Cardiac septum (tissue), 1 donor: Measurements from ENCODE around the gene U2AF1L4. TPM values are rescaled to one million over a fixed set of nuclear protein-coding genes. Genes with fewer than 3 reads are reported as not detected.
"Not testable (repeated sequence)": the region's sequence is repeated elsewhere in the genome, so short reads cannot be mapped to it uniquely, and the experiment has no call there.

ENCODE experiments used
- DNase-seq: peaks from one replicate; pipeline ENCODE4 v3.0.0-alpha.2; 2020; ENCODE audit warnings: low spot score
- intact Hi-C: fragments of 100-400 bp; cut with DNase I; formaldehyde crosslinking; loops from one replicate; pipeline ENCODE4 v1.14.0; 2022
- total RNA-seq: library from RNA; stranded (reverse); fragmentation: NEBNext Ultra II Directional; extraction: Animal tissue kit (Norgen Biotek cat#: 25700); gene quantifications from one replicate; pipeline ENCODE4 v1.2.1, GENCODE V29; 2021
- donor health status: DM: no; HTN: no; CAD: no.

Gene U2AF1L4
- total RNA-seq, 1 donor from 2014 or later: 24.9 TPM

DNA sequence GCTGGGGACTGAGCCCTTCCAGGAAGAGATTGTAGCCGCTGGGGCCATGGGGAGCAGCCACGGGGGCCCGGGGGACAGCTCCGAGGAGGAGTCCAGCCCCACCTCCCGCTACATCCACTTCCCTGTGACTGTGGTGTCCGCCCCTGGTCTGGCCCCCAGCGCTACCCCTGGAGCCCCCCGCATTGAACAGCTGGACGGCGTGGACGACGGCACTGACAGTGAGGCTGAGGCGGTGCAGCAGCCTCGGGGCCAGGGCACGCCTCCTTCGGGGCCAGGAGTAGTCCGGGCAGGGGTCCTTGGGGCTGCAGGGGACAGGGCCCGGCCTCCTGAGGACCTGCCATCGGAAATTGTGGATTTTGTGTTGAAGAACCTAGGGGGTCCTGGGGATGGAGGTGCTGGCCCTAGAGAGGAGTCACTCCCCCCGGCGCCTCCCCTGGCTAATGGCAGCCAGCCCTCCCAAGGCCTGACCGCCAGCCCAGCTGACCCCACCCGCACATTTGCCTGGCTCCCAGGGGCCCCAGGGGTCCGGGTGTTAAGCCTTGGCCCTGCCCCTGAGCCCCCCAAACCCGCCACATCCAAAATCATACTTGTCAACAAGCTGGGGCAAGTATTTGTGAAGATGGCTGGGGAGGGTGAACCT lies 12.6 kb downstream of the U2AF1L4 start:
- intact Hi-C loops: no loop called here
- no peak for DNase-seq

DNA sequence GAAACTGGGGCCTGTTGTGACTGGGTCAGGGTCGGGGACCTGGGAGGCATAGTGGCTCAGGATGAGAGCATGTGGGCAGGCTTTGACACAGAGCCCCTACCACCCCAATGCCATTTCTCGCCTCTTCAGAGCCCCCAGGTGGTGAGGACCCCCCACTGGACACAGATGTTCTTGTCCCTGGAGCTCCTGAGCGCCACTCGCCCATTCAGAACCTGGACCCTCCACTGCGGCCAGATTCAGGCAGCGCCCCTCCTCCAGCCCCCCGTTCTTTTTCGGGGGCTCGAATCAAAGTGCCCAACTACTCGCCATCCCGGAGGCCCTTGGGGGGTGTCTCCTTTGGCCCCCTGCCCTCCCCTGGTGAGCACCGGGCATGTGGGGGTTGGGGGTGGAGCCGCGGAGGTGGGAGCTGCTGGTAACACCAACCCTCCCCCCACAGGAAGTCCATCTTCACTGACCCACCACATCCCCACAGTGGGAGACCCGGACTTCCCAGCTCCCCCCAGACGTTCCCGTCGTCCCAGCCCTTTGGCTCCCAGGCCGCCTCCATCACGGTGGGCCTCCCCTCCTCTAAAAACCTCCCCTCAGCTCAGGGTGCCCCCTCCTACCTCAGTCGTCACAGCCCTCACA lies 13.3 kb downstream of the U2AF1L4 start:
- DNase-seq: no peak
- intact Hi-C loops: no loop called here

DNA sequence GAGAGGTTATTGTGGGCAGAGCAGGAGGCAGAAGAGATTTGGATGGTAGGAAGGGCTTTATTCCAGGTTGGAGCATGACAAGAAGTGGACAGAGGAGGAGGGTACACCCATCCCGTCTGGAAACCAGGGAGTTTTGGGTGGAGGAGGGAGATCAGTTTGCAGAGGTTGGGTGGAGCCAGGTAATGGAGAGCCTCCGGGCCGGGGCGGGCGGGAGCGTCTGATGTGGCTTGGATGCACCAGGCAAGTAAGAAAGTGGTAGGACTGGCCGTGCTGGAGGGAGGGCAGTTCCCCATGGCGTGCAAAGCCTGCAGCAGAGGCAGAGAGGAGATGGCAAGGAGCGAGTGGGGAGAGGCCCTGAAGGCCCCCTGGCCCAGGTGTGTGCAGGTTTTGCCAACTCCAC lies 13.9 kb downstream of the U2AF1L4 start:
- no peak for DNase-seq
- intact Hi-C loops: no loop called here

DNA sequence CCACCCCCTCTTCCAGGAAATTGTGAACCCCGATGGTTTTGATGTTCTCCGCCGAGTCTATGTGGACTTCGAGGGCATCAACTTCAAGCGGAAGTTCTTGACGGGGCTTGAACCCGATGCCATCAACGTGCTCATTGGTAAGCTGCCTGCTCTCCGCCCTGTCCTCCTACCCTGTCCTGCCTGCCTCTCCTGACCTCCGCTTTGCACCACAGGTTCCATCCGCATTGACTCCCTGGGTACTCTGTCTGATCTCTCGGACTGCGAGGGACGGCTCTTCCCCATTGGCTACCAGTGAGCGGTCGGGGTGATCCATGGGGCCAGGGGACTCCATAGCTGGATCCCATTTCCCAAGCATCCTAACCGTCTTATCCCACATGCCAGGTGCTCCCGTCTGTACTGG lies 14.9 kb downstream of the U2AF1L4 start:
- no peak for DNase-seq
- intact Hi-C loops: no loop called here

DNA sequence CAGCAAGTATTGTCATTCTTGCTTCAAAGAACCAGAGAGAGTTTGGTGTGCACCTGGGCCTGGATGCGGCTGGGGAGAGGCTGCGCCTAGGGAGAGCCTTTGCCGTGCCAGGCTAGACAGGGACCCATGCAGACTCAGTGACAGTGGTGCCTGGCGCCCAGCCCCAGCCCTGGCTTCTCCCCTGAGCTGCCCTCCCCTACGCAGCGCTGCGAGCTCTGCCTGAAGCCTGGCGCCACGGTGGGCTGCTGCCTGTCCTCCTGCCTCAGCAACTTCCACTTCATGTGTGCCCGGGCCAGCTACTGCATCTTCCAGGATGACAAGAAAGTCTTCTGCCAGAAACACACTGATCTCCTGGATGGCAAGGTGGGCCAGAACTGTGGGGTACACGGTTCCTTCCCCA lies 15.5 kb downstream of the U2AF1L4 start:
- no peak for DNase-seq
- intact Hi-C loops: no loop called here

DNA sequence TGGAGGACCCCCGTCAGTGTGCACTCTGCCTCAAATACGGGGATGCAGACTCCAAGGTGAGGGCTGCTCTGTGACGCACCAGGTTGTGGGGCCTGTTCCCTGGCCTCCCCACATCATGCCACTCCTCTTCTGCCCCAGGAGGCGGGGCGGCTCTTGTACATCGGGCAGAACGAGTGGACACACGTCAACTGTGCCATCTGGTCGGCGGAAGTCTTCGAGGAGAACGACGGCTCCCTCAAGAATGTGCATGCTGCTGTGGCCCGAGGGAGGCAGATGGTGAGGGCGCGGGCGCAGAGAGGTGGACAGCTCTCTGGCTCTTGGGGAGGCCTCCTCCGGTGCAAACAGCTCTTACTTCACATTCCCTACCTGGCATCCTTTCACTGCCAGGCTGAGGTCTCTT lies 16.2 kb downstream of the U2AF1L4 start:
- intact Hi-C loops: no loop called here
- no peak for DNase-seq

DNA sequence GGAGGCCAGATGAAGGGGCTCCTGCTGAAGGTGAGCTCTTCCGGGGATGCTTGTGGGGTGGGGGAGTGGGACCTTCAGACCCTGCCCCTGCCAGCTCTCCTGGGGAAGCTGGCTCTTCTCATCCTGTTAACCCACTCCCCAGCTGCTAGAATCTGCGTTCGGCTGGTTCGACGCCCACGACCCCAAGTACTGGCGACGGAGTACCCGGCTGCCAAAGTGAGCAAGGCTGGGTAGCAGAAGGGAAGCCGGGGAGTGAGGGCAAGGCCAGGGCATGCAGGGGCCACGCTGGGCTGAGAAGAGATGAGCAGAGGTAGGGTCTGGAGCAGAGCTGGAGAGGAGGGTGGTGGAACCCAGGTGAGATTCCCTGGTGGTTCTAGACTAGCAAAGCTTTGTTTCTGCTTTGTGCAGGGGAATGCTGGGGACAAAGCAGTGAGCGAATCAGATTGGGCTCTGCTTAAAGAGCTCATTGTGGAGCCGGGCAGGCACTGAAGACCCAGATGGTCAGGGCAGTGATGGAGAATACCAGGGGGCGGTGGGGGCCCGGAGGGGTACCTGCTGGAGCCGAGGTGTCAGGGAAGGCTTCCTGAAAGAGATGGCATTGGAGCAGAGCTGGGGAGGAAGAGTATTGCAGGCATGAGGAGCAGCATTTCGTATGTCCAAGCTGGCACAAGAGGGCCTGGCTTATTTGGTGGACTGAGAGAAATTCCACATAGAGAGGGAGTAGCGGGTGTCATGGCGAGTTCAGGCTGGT lies 17.1 kb downstream of the U2AF1L4 start:
- intact Hi-C loops: no loop called here
- DNase-seq: no peak

DNA sequence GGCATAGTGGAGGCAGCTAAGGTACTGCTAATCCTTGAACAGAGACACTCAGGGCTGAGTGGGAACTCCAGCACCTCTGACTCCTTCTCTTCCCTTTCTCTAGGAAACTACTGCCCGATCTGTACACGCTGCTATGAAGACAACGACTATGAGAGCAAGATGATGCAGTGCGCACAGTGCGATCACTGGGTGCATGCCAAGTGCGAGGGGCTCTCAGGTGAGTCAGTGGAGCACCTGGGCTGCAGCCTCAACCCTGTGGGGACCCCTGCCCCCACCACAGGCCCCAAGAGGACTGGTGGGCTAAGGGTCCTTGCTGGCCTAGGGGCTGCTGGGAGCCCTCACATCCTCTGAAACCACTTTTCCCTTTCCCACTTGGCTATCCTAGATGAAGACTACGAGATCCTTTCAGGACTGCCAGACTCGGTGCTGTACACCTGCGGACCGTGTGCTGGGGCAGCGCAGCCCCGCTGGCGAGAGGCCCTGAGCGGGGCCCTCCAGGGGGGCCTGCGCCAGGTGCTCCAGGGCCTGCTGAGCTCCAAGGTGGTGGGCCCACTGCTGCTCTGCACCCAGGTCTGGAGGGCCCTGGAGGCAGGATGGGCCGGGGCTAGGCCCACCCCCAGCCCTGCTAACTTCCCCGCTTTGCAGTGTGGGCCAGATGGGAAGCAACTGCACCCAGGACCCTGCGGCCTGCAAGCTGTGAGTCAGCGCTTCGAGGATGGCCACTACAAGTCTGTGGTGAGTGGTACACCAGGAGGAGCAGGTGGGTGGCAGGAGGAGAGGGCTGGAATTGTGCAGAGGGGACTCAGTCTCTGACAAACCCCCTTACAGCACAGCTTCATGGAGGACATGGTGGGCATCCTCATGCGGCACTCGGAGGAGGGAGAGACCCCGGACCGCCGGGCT lies 17.9 kb downstream of the U2AF1L4 start:
- intact Hi-C loops: no loop called here
- no peak for DNase-seq

DNA sequence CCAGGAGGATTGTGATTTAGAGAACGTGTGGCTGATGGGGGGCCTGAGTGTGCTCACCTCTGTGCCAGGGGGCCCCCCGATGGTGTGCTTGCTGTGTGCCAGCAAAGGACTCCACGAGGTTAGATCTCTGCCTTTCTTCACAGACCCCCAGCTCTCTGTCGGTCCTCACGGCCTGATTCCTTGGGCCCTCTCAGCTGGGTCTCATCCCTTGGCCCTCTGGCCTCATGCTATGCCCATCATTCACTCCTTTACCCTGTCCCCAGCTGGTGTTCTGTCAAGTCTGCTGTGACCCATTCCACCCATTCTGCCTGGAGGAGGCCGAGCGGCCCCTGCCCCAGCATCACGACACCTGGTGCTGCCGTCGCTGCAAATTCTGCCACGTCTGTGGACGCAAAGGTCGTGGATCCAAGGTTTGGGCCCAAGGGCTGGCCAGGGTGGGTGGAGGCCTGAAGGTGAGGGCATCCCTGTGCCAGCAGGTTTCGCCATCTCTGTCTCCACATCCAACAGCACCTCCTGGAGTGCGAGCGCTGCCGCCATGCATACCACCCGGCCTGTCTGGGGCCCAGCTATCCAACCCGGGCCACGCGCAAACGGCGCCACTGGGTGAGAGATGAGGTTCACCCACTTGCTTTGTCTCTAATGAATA lies 19.9 kb downstream of the U2AF1L4 start:
- intact Hi-C loops: no loop called here
- no peak for DNase-seq

DNA sequence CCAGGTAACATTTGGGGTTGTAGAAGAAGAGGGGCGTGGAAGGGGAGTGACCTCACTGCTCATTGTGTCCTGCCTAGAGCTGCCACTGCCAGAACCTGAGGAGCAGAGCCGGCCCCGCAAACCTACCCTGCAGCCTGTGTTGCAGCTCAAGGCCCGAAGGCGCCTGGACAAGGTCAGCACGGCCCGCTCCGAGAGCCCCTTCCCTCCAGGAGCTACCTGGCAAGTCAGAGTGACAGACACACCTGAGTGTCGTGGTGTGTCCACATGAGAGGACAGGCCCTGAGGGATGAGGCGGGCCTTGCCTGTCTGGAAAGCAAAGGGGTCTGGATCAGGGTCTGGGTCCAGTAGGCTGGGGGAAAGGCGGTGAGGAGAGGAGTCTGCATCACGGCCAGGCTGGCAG lies 20.7 kb downstream of the U2AF1L4 start:
- no peak for DNase-seq
- intact Hi-C loops: no loop called here

DNA sequence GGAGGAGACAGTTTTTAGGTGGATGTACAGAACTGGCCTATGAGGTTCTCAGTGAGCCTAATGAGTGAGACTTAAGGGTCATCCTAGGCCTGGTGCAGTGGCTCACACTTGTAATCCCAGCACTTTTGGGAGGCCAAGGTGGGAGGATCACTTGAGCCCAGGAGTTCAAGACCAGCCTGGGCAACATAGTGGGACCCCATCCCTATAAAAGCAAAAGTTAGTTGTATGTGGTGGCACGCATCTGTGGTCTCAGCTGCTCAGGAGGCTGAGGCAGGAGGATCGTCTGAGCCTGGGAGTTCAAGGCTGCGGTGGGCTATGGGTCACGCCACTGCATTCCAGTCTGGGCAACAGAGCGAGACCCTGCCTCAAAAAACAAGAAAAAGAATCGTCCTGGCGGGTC lies 21.1 kb downstream of the U2AF1L4 start:
- DNase-seq, intact Hi-C loops: not testable (repeated sequence)

DNA sequence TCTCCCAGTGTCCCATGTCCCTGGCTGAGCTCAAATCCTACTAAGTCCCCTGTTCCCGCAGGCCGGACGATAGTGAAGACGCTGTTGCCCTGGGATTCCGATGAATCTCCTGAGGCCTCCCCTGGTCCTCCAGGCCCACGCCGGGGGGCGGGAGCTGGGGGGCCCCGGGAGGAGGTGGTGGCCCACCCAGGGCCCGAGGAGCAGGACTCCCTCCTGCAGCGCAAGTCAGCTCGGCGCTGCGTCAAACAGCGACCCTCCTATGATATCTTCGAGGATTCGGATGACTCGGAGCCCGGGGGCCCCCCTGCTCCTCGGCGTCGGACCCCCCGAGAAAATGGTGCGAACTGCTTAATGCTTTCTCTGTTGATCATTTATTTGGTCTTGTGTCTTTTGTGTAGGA lies 21.5 kb downstream of the U2AF1L4 start:
- intact Hi-C loops: no loop called here
- DNase-seq: no peak

DNA sequence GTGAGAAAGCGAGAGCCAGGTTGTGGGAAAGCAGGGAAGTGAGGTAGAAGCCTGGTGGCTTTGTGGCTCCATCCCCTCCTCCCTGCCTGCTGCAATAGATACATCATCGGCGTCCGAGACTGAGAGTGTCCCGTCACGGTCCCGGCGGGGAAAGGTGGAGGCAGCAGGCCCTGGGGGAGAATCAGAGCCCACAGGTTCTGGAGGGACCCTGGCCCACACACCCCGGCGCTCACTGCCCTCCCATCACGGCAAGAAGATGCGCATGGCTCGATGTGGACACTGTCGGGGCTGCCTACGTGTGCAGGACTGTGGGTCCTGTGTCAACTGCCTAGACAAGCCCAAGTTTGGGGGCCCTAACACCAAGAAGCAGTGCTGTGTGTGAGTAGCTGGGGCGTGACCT lies 22.3 kb downstream of the U2AF1L4 start:
- intact Hi-C loops: no loop called here
- DNase-seq: no peak

DNA sequence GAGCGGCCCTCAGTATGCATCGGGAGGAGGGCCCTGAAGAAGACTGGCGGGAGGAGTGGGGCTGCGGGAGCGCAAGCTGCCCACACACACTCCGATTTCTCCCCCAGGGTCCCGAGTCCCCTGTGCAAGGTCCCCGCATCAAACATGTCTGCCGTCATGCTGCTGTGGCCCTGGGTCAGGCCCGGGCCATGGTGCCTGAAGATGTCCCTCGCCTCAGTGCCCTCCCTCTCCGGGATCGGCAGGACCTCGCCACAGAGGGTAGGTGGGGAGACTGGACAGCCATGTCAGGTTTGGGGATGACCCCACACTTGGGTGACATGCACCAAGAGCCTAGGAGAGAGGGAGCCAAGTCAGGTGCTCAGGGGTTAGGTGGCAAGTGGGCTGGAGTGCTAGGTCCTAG lies 22.8 kb downstream of the U2AF1L4 start:
- DNase-seq: no peak
- intact Hi-C loops: no loop called here

DNA sequence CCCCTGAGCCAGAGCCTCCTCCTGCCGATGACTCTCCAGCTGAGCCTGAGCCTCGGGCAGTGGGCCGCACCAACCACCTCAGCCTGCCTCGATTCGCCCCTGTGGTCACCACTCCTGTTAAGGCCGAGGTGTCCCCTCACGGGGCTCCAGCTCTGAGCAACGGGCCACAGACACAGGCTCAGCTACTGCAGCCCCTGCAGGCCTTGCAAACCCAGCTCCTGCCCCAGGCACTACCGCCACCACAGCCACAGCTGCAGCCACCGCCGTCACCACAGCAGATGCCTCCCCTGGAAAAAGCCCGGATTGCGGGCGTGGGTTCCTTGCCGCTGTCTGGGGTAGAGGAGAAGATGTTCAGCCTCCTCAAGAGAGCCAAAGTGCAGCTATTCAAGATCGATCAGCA lies 23.8 kb downstream of the U2AF1L4 start:
- intact Hi-C loops: no loop called here
- no peak for DNase-seq

DNA sequence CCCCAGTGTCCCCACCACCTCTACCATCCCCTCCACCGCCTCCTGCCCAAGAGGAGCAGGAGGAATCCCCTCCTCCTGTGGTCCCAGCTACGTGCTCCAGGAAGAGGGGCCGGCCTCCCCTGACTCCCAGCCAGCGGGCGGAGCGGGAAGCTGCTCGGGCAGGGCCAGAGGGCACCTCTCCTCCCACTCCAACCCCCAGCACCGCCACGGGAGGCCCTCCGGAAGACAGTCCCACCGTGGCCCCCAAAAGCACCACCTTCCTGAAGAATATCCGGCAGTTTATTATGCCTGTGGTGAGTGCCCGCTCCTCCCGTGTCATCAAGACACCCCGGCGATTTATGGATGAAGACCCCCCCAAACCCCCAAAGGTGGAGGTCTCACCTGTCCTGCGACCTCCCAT lies 24.6 kb downstream of the U2AF1L4 start:
- intact Hi-C loops: no loop called here
- DNase-seq: no peak

DNA sequence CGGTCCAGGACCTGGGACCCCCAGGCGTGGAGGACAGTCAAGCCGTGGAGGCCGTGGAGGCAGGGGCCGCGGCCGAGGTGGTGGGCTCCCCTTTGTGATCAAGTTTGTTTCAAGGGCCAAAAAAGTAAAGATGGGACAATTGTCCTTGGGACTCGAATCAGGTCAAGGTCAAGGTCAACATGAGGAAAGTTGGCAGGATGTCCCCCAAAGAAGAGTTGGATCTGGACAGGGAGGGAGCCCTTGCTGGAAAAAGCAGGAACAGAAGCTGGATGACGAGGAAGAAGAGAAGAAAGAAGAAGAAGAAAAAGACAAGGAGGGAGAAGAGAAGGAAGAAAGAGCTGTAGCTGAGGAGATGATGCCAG lies 25.1 kb downstream of the U2AF1L4 start:
- intact Hi-C loops: no loop called here
- DNase-seq: no peak

DNA sequence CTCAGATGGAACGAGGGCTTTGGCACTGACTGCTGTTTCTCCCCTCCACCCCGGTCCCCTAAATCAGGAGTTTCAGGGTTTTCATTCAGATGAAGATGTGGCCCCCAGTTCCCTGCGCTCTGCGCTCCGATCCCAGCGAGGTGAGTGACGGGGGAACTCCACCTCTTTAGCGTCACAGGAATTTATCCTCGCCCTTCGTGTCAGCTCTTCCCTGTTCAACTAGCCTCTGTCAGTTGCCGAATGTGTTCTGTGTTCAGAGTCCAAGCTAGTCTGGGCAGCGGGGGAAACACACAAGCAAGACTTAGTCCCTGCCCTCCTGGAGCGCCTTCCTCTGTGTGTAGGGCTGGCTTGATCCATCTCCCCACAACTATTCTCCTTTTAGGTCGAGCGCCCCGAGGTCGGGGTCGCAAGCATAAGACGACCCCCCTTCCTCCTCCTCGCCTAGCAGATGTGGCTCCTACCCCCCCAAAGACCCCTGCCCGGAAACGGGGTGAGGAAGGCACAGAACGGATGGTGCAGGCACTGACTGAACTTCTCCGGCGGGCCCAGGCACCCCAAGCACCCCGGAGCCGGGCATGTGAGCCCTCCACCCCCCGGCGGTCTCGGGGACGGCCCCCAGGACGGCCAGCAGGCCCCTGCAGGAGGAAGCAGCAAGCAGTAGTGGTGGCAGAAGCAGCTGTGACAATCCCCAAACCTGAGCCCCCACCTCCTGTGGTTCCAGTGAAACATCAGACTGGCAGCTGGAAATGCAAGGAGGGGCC lies 25.6 kb downstream of the U2AF1L4 start:
- intact Hi-C loops: loop anchor here (5.0 to 10.0 kb wide), 2 partner anchors 105 to 172 kb away; partner anchors contain the start of gene TMEM147
- DNase-seq: no peak
